Upper lobe of left lung (tissue), 4 donors: Measurements from ENCODE around the gene ATF6.
"Not testable (repeated sequence)": the region's sequence is repeated elsewhere in the genome, so short reads cannot be mapped to it uniquely, and the experiment has no call there.

ENCODE experiments used
- POLR2A ChIP-seq, 4 donors: fragments of 450-650 bp; IDR thresholded peaks; one replicate each; pipeline ENCODE4 v1.5.1; 2016 to 2017; ENCODE audit warnings: antibody characterized with exemption in 4 of 4, mild to moderate bottlenecking in 2 of 4
- POLR2AphosphoS5 ChIP-seq, 2 donors: sonication (generic); formaldehyde crosslinking; IDR thresholded peaks; one replicate each; pipeline ENCODE4 v1.5.1; 2017; ENCODE audit warnings: antibody characterized with exemption in 2 of 2
- TF ChIP-seq, protein P1 (sequence below), 6 experiments: fragments of 450-650 bp in 4 of 6; fragments of 200-600 bp in 2 of 6; sonication (generic) in 2 of 6; IDR thresholded peaks; one replicate each; pipeline ENCODE4 v1.5.1; 2016 to 2019; ENCODE audit warnings: antibody characterized with exemption in 6 of 6

DNA sequence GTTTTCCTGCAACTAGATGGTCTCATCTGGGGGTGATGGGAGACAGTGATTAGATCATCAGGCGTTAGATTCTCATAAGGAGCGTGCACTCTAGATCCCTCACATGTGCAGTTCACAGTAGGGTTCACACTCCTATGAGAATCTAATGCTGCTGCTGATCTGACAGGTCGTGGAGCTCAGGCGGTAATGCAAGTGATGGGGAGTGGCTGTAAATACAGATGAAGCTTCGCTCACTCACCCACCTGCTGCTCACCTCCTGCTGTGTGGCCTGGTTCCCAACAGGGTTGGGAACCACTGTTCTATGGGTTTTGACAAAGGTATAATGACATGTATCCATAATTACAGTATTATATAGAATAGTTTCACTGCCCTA is 3.5 kb downstream of the ATF6 start:
- not testable (repeated sequence) for TF ChIP-seq POLR2AphosphoS5, POLR2A (IDR thresholded peaks at IDR 0.05)
- TF ChIP-seq, protein P1, sequence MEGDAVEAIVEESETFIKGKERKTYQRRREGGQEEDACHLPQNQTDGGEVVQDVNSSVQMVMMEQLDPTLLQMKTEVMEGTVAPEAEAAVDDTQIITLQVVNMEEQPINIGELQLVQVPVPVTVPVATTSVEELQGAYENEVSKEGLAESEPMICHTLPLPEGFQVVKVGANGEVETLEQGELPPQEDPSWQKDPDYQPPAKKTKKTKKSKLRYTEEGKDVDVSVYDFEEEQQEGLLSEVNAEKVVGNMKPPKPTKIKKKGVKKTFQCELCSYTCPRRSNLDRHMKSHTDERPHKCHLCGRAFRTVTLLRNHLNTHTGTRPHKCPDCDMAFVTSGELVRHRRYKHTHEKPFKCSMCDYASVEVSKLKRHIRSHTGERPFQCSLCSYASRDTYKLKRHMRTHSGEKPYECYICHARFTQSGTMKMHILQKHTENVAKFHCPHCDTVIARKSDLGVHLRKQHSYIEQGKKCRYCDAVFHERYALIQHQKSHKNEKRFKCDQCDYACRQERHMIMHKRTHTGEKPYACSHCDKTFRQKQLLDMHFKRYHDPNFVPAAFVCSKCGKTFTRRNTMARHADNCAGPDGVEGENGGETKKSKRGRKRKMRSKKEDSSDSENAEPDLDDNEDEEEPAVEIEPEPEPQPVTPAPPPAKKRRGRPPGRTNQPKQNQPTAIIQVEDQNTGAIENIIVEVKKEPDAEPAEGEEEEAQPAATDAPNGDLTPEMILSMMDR (IDR thresholded peaks at IDR 0.05): not testable (repeated sequence)
